Heart left ventricle (tissue), 16 donors: ENCODE measurements around the gene SDSL. TPM values are rescaled to one million over a fixed set of nuclear protein-coding genes. Genes with fewer than 3 reads are reported as not detected.

Source experiments
- ATAC-seq, 4 donors: fragments of 200-7000 bp; cut with Tn5 transposase; one replicate each; pipeline ENCODE4 v1.9.1; 2020 to 2022; ENCODE audit warnings: moderate library complexity in 4 of 4, mild to moderate bottlenecking in 3 of 4, moderate number of reproducible peaks in 1 of 4
- DNase-seq, 5 donors: peaks; one replicate each; pipeline ENCODE4 v3.0.0-alpha.2; 2020
- H3K27ac ChIP-seq, 12 donors: fragments of 200-600 bp; sonication (generic) in 4 of 12; one replicate each; pipeline versions ENCODE4 v1.5.0 to v1.8.0; 2016 to 2022; ENCODE audit warnings: mild to moderate bottlenecking in 2 of 12
- H3K27me3 ChIP-seq, 9 donors: fragments of 200-600 bp; sonication (generic) in 2 of 9; one replicate each; pipeline versions ENCODE4 v1.5.1 to v1.8.0; 2016 to 2022; ENCODE audit warnings: mild to moderate bottlenecking in 3 of 9
- H3K36me3 ChIP-seq, 9 donors: fragments of 200-600 bp; sonication (generic) in 2 of 9; one replicate each; pipeline versions ENCODE4 v1.5.0 to v1.8.0; 2018 to 2022; ENCODE audit warnings: mild to moderate bottlenecking in 2 of 9
- H3K4me1 ChIP-seq, 12 donors: fragments of 200-600 bp; sonication (generic) in 4 of 12; one replicate each; pipeline versions ENCODE4 v1.5.0 to v1.8.0; 2016 to 2022; ENCODE audit warnings: mild to moderate bottlenecking in 3 of 12
- H3K4me3 ChIP-seq, 12 donors: fragments of 200-600 bp; sonication (generic) in 4 of 12; one replicate each; pipeline versions ENCODE4 v1.5.0 to v1.8.0; 2017 to 2022; ENCODE audit warnings: mild to moderate bottlenecking in 9 of 12, moderate library complexity in 4 of 12
- H3K9me3 ChIP-seq, 12 donors: fragments of 200-600 bp; sonication (generic) in 4 of 12; one replicate each; pipeline versions ENCODE4 v1.5.0 to v1.8.0; 2016 to 2022; ENCODE audit warnings: mild to moderate bottlenecking in 1 of 12
- CTCF ChIP-seq, 12 donors: fragments of 200-600 bp; sonication (generic) in 4 of 12; IDR thresholded peaks; one replicate each; pipeline versions ENCODE4 v1.5.0 to v1.8.0; 2018 to 2022; ENCODE audit warnings: antibody characterized with exemption in 12 of 12, mild to moderate bottlenecking in 5 of 12
- POLR2A ChIP-seq, 2 donors: fragments of 450-650 bp; IDR thresholded peaks; one replicate each; pipeline ENCODE4 v1.6.1; 2017; ENCODE audit warnings: antibody characterized with exemption in 2 of 2, mild to moderate bottlenecking in 2 of 2, moderate library complexity in 2 of 2
- WGBS, 4 donors: extraction: QIAGEN DNeasy Blood & Tissue Kit in 2 of 4; methylation state at CpG; one replicate each; pipeline versions ENCODE4 v1.1.5 to v1.1.7; 2013 to 2018; 5-methylcytosine and 5-hydroxymethylcytosine counted together
- intact Hi-C, 10 donors: fragments of 100-400 bp; cut with DNase I; formaldehyde crosslinking; loops; one replicate each; pipeline versions ENCODE4 v1.11.1 to v1.14.2; 2022
- polyA plus RNA-seq, 2 donors: library from polyadenylated mRNA; stranded (reverse); fragments of 200-250 nt; gene quantifications; one replicate each; pipeline ENCODE4 v1.2.3, GENCODE V29; 2013
- total RNA-seq, 9 donors: library from RNA; depleted of rRNA in 2 of 9; stranded (reverse); fragments of >200 nt in 2 of 9; fragmentation: NEBNext Ultra II Directional in 3 of 9; extraction: Animal tissue kit (Norgen Biotek cat#: 25700) in 3 of 9; gene quantifications; one replicate each; pipeline versions ENCODE4 v1.1.0 to v1.2.4, GENCODE V29; 2016 to 2023
- donor health status: ischemic (EF 13 %, LVEDD 7.1; RV severe dilation, severe dysfunction).
- donor health status: healthy with polysubstance abuse.
- donor health status: DM: no; HTN: yes; CAD: no.
- donor health status: DM: no; HTN: no; CAD: no.
- donor health status: ischemic (EF 25% LVEDD 6.9; RV normal size, moderate dysfunction).
- donor health status: ischemic (EF 25% LVEDD 5.7; RV mildly dilated, moderate dysfunction).
- donor health status: healthy.
- donor health status: DM: yes; HTN: yes; CAD: no.
- donor health status: ischemic (EF 35%, LVEDD 5.7; RV mildly dilated, moderate dysfunction).
- donor health status: nonischemic (EF 11% LVEDD 7.7; RV severe dilation, severe dysfunction).
- donor health status: DM: yes; HTN: yes; CAD: no.
- donor health status: PGD.
- donor health status: ischemic (EF 29% LVEDD 5.4; RV normal size, mild dysfunction).
- donor health status: nonischemic (EF 23%, LVEDD 6.1; RV moderate dilation, normal function).

The SDSL gene
- total and polyA plus RNA-seq, 11 donors = 2.5 to 21.0 (median 5.7) TPM

DNA sequence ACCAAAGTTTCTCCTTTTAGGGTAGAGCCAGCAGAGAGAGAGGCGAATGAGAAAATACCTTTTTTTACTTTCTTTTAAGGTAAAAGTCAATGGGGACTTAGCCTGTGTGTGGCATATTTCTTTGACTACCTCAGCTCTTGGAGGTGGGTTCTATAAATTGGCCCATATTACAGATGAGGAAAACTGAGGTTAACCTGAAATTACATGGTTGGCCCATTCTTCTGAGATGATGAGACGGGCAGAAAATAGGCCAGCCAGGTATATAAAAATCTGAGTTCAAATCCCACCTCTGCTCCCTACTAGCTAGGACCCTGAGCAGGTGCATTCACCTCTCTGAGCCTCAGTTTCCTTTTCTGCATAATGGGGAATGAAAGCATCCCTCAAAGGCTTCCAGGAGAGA, 27.1 kb downstream of the SDSL start:
- ATAC-seq = no peak
- H3K4me3 ChIP-seq = no peak overlapping the region
- no peaks in the 10 kb centered on the region for H3K4me1 ChIP-seq
- H3K9me3 ChIP-seq = peaks cover 0 to 7% (median 0%) of the 10 kb centered on the region in 12 donors
- intact Hi-C loops = loop anchor here in 1 of 10 donors (10.0 kb wide), 1 partner anchor 414 kb away; no protein-coding TSS in a partner anchor
- 85 to 95% (median 91%) methylated on average over 2 of the region's 2 CpGs for WGBS, 4 donors
- peaks cover 0 to 43% (median 4%) of the 10 kb centered on the region in 9 donors for H3K27me3 ChIP-seq
- DNase-seq = no peak
- H3K27ac ChIP-seq = no peak overlapping the region
- H3K36me3 ChIP-seq = no peaks in the 10 kb centered on the region
- no peak for TF ChIP-seq CTCF (IDR thresholded peaks at IDR 0.05)
- TF ChIP-seq POLR2A (IDR thresholded peaks at IDR 0.05) = no peak

DNA sequence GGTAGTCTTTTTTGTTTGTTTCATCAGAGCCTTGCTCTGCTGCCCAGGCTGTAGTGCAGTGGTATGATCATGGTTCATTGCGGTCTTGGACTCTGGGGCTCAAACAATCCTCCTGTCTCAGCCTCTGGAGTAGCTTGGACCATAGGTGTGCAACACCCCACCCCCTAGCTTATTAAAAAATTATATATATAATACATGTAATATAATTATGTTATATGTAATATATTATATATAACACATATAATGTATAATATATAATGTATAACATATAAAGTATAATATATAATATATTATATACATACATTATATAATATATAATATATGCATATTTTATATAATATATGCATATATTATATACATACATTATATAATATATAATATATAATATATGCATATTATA, 27.7 kb downstream of the SDSL start:
- no peaks in the 10 kb centered on the region for H3K36me3 ChIP-seq
- no peak overlapping the region for H3K27ac ChIP-seq
- 94 to 100% (median 95%) methylated on average over 1 of the region's 1 CpG for WGBS, 4 donors
- peaks cover 0 to 38% (median 4%) of the 10 kb centered on the region in 9 donors for H3K27me3 ChIP-seq
- DNase-seq (no peak), ATAC-seq (no peak)
- H3K9me3 ChIP-seq = peaks cover 0 to 7% (median 0%) of the 10 kb centered on the region in 12 donors
- TF ChIP-seq POLR2A (IDR thresholded peaks at IDR 0.05) = no peak
- no peak for TF ChIP-seq CTCF (IDR thresholded peaks at IDR 0.05)
- intact Hi-C loops = loop anchor here in 1 of 10 donors (10.0 kb wide), 1 partner anchor 415 kb away; no protein-coding TSS in a partner anchor
- H3K4me3 ChIP-seq = no peak overlapping the region
- H3K4me1 ChIP-seq = no peaks in the 10 kb centered on the region

DNA sequence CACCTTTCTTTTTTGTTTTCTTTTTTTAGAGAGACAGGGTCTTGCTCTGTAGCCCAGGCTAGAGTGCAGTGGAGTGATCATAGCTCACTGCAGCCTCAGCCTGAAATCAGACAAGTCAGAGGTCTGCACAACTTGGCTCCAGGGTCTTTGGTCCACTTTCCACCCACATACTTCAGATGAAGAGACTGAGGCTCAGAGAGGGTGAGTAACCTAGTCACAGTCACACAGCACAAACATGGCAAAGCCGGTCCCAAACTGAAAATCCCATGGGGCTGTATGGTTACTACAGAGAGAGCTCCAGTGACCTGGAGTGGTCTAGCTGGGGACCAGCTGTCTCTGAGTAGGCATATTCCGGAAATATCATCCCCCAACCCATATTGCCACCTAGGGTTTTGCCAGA, 30.3 kb downstream of the SDSL start:
- ATAC-seq (no peak), DNase-seq (no peak)
- H3K36me3 ChIP-seq = no peaks in the 10 kb centered on the region
- TF ChIP-seq POLR2A (IDR thresholded peaks at IDR 0.05) = no peak
- TF ChIP-seq CTCF (IDR thresholded peaks at IDR 0.05) = no peak
- 85 to 93% (median 88%) methylated on average over 2 of the region's 2 CpGs for WGBS, 4 donors
- H3K27ac ChIP-seq = no peak overlapping the region
- no peaks in the 10 kb centered on the region for H3K4me1 ChIP-seq
- intact Hi-C loops = no loop called here
- no peak overlapping the region for H3K4me3 ChIP-seq
- peaks cover 0 to 30% (median 6%) of the 10 kb centered on the region in 9 donors for H3K27me3 ChIP-seq
- no peaks in the 10 kb centered on the region for H3K9me3 ChIP-seq

GRCh38 chr12:113453330-113453729, 31.1 kb downstream of the SDSL start:
- intact Hi-C loops = no loop called here
- no peak overlapping the region for H3K27ac ChIP-seq
- H3K36me3 ChIP-seq = no peaks in the 10 kb centered on the region
- DNase-seq (no peak), ATAC-seq (no peak)
- H3K9me3 ChIP-seq = no peaks in the 10 kb centered on the region
- H3K27me3 ChIP-seq = peaks cover 0 to 34% (median 6%) of the 10 kb centered on the region in 9 donors
- WGBS, 4 donors = 18 to 31% (median 28%) methylated on average over 6 of the region's 6 CpGs
- TF ChIP-seq CTCF (IDR thresholded peaks at IDR 0.05) = no peak
- TF ChIP-seq POLR2A (IDR thresholded peaks at IDR 0.05) = no peak
- H3K4me3 ChIP-seq = no peak overlapping the region
- no peaks in the 10 kb centered on the region for H3K4me1 ChIP-seq
